Stimulated activated CD4-positive, alpha-beta T cell treated with anti-CD3 and anti-CD28 coated beads, Interleukin-15, amount 100 ng/mL, for 24 hours (primary cell): Measurements from ENCODE around the gene MANSC1.
A peak's percentile ranks its signal among the peaks of the same experiment; 100 is the strongest.

Experiments used
- DNase-seq: peaks from one replicate; pipeline ENCODE4 v3.0.0-alpha.2; 2020

Gene MANSC1

GRCh38 chr12:12349711-12350665, at the start of gene MANSC1:
Gene MANSC1 (minus strand): TSS chr12:12350242. CDS start chr12:12343314, 6,928 bp downstream.
- DNase-seq = peak; percentile 66

- DNase-seq = no peak
Measured at GRCh38 chr12:12399161-12399560, 49.1 kb upstream of the MANSC1 start.

- no peak for DNase-seq
Measured at GRCh38 chr12:12398026-12398859, 48.2 kb upstream of the MANSC1 start.

- no peak for DNase-seq
Measured at GRCh38 chr12:12397184-12397583, 47.1 kb upstream of the MANSC1 start.

GRCh38 chr12:12396694-12397093, 46.7 kb upstream of the MANSC1 start:
- DNase-seq = no peak

GRCh38 chr12:12393171-12393570, 43.1 kb upstream of the MANSC1 start:
- no peak for DNase-seq

- DNase-seq = no peak
Measured at GRCh38 chr12:12392413-12392812, 42.4 kb upstream of the MANSC1 start.

GRCh38 chr12:12387501-12387900, 37.5 kb upstream of the MANSC1 start:
- no peak for DNase-seq

- DNase-seq = peak; percentile 57
Measured at GRCh38 chr12:12384571-12385340, 34.7 kb upstream of the MANSC1 start.

GRCh38 chr12:12381982-12382381, 31.9 kb upstream of the MANSC1 start:
- DNase-seq = no peak

- no peak for DNase-seq
Measured at GRCh38 chr12:12380949-12381593, 31.0 kb upstream of the MANSC1 start.

GRCh38 chr12:12379831-12380730, 30.0 kb upstream of the MANSC1 start:
- DNase-seq = peak; percentile 27

- DNase-seq = no peak
Measured at GRCh38 chr12:12378616-12379015, 28.6 kb upstream of the MANSC1 start.

GRCh38 chr12:12376646-12377448, 26.8 kb upstream of the MANSC1 start:
- DNase-seq = no peak

- no peak for DNase-seq
Measured at GRCh38 chr12:12372946-12373722, 23.1 kb upstream of the MANSC1 start.

- DNase-seq = no peak
Measured at GRCh38 chr12:12367482-12367998, 17.5 kb upstream of the MANSC1 start.

- no peak for DNase-seq
Measured at GRCh38 chr12:12366701-12367481, 16.8 kb upstream of the MANSC1 start.

GRCh38 chr12:12365931-12366431, 15.9 kb upstream of the MANSC1 start:
- DNase-seq = no peak
